Activated effector memory CD4-positive, alpha-beta T cell treated with Interleukin-2 at 50 U/mL for 16 hours (primary cell): ENCODE data around the gene SHROOM4.

Experiments
- DNase-seq: peaks from one replicate; pipeline ENCODE4 v3.0.0-alpha.2; 2020

SHROOM4 gene

DNA sequence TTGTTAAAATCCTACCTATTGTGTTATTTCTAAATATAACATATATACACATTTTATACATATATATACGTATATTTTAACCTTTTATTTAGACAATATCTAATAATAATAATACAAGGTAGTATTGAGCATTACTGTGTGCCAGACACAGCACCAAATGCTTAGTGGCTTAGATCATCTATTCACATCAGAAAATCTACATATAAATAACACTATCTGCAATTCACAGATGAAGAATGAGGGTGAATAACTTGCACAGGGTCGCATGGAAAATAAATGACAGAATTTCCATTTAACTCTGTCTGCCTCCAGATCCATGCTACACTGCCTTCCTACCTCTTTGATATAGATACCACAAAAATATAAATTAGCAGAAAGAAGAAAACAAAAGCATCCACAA, 37.7 kb downstream of the SHROOM4 start:
- no peak for DNase-seq

DNA sequence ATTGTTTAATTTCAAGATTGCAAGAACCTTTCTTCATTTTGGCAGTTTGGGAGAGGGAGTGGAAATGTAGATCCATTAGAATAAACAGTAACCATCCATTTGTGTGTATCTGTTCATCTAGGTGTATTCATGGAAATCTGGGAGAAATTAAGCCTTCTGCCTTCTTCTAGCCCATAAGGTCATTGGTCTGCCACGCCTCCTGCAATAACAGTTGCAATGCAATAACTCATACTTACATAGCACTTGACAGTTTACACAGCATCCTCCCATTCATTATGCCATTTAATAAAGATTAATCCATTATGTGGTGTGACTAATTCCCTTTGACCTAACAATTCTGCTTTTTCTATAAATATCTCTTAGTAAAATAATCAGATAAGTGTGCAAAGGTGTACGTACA, 42.6 kb downstream of the SHROOM4 start:
- no peak for DNase-seq

DNA sequence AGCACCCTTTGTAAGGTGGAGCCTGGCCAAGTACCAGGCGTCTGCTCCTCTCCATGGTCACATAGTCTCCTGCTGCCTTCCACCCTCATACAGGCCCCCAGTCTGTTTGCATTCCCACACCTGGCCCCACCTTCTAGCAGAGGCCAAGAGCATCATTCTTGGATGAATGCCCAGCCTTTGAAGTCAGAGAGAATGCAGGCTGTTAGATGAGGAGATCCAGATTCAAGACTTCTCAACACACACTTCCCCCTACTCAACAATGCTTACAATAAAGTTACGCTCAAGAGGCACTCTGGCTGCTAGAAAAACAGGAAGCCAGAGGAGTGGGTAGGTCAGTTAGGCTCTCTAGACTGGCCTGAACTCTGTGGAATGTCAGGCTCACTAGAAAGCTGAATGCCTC, 43.3 kb downstream of the SHROOM4 start:
- DNase-seq: no peak

- no peak for DNase-seq
These were observed 44.5 kb downstream of the SHROOM4 start for GRCh38 chrX:50769389-50770063.

GRCh38 chrX:50768801-50769200, 45.2 kb downstream of the SHROOM4 start:
- no peak for DNase-seq

DNA sequence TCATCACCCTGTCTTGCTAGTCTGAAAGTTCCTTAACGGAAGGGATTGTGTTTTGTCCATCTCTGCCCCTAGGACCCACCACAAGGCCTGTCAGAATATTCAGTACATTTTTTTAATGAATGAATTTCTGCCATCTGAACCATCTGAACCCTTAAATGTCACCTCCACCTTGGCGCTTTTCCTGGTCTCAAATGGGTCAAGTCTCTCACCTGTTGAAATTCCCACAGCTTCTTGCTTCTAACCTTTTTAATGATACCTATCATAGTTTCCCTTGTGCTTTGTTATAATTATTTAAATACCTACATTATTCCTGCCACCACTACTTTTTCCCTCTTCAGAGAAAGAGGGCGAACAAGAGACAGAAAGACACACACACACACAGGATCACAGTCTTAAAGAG, 48.0 kb downstream of the SHROOM4 start:
- no peak for DNase-seq

GRCh38 chrX:50762578-50762977, 51.4 kb downstream of the SHROOM4 start:
- DNase-seq: no peak

DNA sequence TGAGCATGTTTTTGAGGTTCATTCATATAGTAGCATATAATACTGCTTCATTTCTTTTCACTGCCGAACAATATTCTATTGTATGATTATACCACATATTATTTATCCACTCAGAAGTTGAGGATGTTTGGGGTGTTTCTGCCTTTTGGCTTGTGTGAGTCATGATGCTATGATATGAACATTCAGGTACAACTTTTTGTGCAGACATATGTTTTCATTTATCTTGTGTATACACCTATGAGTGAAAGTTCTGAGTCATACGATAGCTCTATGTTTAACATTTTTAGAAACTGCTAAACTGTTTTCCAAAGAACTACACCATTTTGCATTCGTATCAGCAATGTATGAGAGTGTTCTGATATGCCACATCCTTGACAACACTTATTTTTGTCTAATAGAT, 57.7 kb downstream of the SHROOM4 start:
- no peak for DNase-seq

- DNase-seq: no peak
These were observed 62.9 kb downstream of the SHROOM4 start for GRCh38 chrX:50751091-50751490.

DNA sequence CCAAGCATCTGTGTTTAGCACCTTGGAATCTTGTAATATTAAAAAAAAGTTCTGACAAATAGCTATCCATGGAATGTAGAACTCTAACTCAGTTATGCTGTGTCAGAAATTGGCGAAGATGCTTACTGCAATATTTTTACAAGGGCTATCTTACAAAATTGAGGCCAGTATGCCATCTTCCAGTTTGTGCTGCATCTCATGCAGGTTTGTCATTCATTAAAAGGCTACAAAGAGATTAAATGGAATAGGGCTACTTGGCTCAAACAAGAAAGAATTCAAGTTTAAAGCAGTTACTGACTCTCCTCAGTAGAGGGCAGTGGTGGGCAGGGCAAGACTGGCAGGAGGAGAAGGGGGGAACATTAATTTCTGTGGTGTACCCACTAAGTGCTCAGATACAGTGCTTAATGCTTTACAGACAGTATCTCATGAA, 66.5 kb downstream of the SHROOM4 start:
- DNase-seq: no peak

- DNase-seq: no peak
These were observed 77.3 kb downstream of the SHROOM4 start for GRCh38 chrX:50736656-50737055.

DNA sequence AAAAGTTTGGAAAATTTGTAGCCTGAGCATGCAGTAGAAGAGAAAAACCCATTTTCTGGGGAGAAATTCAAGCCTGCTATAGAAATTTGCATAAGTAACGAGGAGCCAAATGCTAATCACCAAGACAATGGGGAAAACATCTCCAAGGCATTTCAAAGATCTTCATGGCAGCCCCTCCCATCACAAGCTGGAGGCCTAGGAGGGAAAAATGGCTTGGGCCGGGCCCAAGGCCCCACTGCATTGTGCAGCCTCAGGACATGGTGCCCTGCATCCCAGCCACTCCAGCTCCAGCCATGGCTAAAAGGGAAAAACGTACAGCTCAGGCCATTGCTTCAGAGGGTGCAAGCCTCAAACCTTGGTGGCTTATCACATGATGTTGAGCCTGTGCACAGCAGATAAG, 87.7 kb downstream of the SHROOM4 start:
- no peak for DNase-seq

GRCh38 chrX:50725310-50725709, 88.7 kb downstream of the SHROOM4 start:
- no peak for DNase-seq

- no peak for DNase-seq
These were observed 91.0 kb downstream of the SHROOM4 start for GRCh38 chrX:50723006-50723405.

- no peak for DNase-seq
These were observed 92.1 kb downstream of the SHROOM4 start for GRCh38 chrX:50721764-50722521.

GRCh38 chrX:50719614-50720013, 94.4 kb downstream of the SHROOM4 start:
- no peak for DNase-seq

- no peak for DNase-seq
These were observed 95.2 kb downstream of the SHROOM4 start for GRCh38 chrX:50718776-50719175.

DNA sequence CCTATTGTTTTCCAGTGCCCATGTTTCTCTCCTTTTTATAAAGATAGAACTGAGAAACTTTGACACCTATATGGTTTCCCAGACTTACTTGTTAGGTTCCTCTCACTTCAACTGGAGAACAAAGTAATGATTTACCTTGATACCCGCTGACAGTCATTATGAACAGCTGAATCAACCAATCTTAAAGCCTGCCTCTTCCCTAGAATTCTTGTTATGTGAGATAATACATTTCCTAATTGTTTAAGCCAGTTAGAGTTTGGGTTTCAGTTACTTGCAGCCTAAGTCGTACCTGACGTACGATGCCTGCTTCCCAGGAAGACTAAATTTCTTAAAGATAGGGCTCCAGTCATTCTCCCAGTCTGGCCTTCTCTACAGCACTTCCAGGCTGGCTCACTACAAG, 97.3 kb downstream of the SHROOM4 start:
- no peak for DNase-seq

DNA sequence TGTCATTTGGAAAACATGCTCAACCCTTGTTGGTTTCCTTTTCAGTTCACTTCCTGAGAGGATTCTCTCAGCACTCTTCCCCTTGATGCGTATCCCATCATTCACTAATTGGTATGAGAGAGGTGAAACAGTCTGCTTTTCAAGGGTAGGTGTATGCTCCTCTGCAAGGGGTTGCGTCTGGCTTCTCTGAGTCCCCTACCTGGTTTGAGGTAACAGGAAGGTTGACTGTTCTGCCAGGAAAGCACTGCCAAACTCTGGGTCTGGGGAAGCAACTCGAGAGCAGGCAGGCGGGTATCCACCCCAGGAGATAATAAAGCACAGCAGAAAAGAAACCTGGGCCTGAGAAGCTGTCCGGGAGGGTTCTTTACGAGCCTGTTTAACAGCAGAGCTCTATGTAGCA, 101.2 kb downstream of the SHROOM4 start:
- no peak for DNase-seq

DNA sequence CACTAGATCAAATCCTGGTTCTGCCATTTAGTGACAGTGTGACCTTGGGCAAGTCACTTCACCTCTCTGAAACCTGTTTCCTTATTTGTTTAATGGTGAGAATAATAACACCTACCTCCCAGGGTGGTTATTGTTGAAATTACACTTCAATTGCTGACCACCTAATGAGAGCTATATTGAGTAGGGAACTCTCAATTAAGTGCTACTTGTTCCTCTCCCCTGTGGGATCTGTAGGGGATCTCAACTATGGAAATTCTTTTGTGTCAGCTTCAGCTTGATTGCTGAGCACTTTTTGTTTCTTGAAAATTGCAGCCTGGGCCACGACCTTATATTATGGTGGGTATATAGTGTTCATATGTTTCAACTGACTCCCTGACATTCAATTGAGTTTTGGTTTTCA, 102.1 kb downstream of the SHROOM4 start:
- no peak for DNase-seq

DNA sequence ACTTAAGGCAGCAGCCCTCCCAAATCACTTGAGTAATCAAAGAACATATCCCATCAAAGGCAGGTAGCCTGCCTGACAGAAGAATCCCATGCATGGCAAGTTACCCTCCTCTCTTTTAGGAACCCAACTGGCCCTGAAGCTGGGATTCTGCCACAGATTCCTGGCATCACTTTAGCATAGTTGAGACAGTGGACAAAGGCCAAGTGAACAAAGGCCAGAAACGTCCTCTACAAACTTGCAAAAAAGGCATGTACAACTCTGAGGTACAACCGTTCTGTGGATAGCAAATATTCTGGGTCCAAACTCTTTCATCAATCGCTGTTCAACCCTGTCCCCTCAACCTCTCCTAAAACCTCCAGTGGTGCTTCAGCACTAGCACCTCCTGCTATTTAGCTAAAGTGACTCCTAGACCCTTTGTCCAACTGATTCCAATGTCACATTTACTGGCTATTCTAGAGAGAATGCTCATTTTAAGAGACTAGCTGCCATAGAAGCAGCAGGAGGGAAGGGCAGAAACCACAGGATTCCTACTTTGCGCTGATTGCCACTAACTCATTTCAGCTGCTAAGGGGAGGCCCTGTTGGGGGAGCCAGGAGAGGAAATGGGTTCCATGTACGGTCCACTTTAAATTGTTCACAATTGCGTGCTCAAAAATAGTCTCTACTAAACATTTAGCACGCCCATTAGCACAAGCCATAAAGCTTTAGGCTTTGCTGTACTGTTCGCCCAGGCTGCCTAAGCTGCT, 105.9 kb downstream of the SHROOM4 start:
- DNase-seq: no peak

DNA sequence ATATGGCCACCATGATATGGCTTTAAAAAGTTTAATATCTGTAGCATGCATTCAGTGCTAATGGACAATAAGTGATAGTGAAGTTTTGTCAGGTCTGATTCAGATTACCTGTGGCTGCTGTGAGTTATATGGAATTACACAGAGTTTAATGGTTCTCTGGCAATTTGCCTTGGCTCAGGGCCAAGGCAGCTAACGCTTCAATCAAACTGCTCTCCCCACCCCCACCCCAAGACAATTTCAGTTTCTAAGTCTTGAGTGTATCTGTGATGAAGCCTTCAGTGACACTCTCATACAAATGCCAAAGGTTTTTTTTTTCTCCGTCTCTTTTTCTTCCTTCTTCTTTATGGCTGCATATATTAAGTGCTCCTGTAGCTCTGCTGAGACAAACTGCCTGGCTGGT, 106.6 kb downstream of the SHROOM4 start:
- no peak for DNase-seq

- DNase-seq: no peak
These were observed 109.0 kb downstream of the SHROOM4 start for GRCh38 chrX:50705042-50705441.

- DNase-seq: no peak
These were observed 109.6 kb downstream of the SHROOM4 start for GRCh38 chrX:50704360-50704759.
